ENCODE measurements around the gene CYBB.

The CYBB gene

GRCh38 chrX:37846934-37847732 is 67.3 kb downstream of the CYBB start, which contains the start of gene DYNLT3:
DYNLT3 (minus strand) TSS chrX:37847571; CDS start chrX:37847510, 61 bp downstream.
- no peaks in the 10 kb centered on the region for H3K79me2 ChIP-seq
- no peaks in the 10 kb centered on the region for H3K27me3 ChIP-seq (ENCODE audit: control insufficient read depth, insufficient read depth, low read length)
- H3K27ac ChIP-seq = peak within 1 kb of the TSS; percentile 71
- peak within 1 kb of the TSS; percentile 76 for H3K4me2 ChIP-seq (ENCODE audit: low read length)
- H2AFZ ChIP-seq = peak within 1 kb of the TSS; percentile 75
- peak within 1 kb of the TSS; percentile 63 for H3K4me3 ChIP-seq (ENCODE audit: low read depth, low read length)
- peak within 1 kb of the TSS; percentile 63 for H3K9ac ChIP-seq
- no peaks in the 10 kb centered on the region for H3K36me3 ChIP-seq (ENCODE audit: control insufficient read depth, insufficient read depth, low read length)
- TF ChIP-seq CTCF (IDR thresholded peaks at IDR 0.05) = no peak
- peaks cover 2% of the 10 kb centered on the region for H3K4me1 ChIP-seq
- no peaks in the 10 kb centered on the region for H3K9me3 ChIP-seq (ENCODE audit: control insufficient read depth, low read length)

- Histone ChIP-seq H3K9ac (no peak overlapping the region), H3K27me3 (ENCODE audit: control insufficient read depth, insufficient read depth, low read length) (no peaks in the 10 kb centered on the region), H3K27ac (peak overlapping the region; percentile 71), H3K4me1 (peaks cover 2% of the 10 kb centered on the region), H3K9me3 (ENCODE audit: control insufficient read depth, low read length) (no peaks in the 10 kb centered on the region), H3K4me3 (ENCODE audit: low read depth, low read length) (peak overlapping the region; percentile 63), H3K4me2 (ENCODE audit: low read length) (peak overlapping the region; percentile 76), H3K36me3 (ENCODE audit: control insufficient read depth, insufficient read depth, low read length) (no peaks in the 10 kb centered on the region), H3K79me2 (no peaks in the 10 kb centered on the region), H2AFZ (peak overlapping the region; percentile 75)
- TF ChIP-seq CTCF (IDR thresholded peaks at IDR 0.05) = no peak
Measured at GRCh38 chrX:37847733-37848197, 67.9 kb downstream of the CYBB start.

GRCh38 chrX:37854148-37854547 is 74.3 kb downstream of the CYBB start:
- no peak overlapping the region for H3K9ac ChIP-seq

GRCh38 chrX:37854748-37855147 is 74.9 kb downstream of the CYBB start:
- H2AFZ ChIP-seq = no peak overlapping the region
- no peak overlapping the region for H3K4me3 ChIP-seq (ENCODE audit: low read depth, low read length)
- H3K36me3 ChIP-seq (ENCODE audit: control insufficient read depth, insufficient read depth, low read length) = no peaks in the 10 kb centered on the region
- TF ChIP-seq CTCF (IDR thresholded peaks at IDR 0.05) = no peak
- no peaks in the 10 kb centered on the region for H3K79me2 ChIP-seq
- H3K9me3 ChIP-seq (ENCODE audit: control insufficient read depth, low read length) = no peaks in the 10 kb centered on the region
- no peak overlapping the region for H3K4me2 ChIP-seq (ENCODE audit: low read length)
- H3K27ac ChIP-seq = no peak overlapping the region
- no peaks in the 10 kb centered on the region for H3K4me1 ChIP-seq
- no peaks in the 10 kb centered on the region for H3K27me3 ChIP-seq (ENCODE audit: control insufficient read depth, insufficient read depth, low read length)
- no peak overlapping the region for H3K9ac ChIP-seq

More at GRCh38 chrX:37854148-37854547, 74.3 kb downstream of the CYBB start:
- no peak overlapping the region for H3K4me2 ChIP-seq (ENCODE audit: low read length)
- H3K9me3 ChIP-seq (ENCODE audit: control insufficient read depth, low read length) = no peaks in the 10 kb centered on the region
- H3K36me3 ChIP-seq (ENCODE audit: control insufficient read depth, insufficient read depth, low read length) = no peaks in the 10 kb centered on the region
- no peak overlapping the region for H3K4me3 ChIP-seq (ENCODE audit: low read depth, low read length)
- no peak overlapping the region for H3K27ac ChIP-seq
- H2AFZ ChIP-seq = no peak overlapping the region
- TF ChIP-seq CTCF (IDR thresholded peaks at IDR 0.05) = no peak
- H3K79me2 ChIP-seq = no peaks in the 10 kb centered on the region
- no peaks in the 10 kb centered on the region for H3K27me3 ChIP-seq (ENCODE audit: control insufficient read depth, insufficient read depth, low read length)
- no peaks in the 10 kb centered on the region for H3K4me1 ChIP-seq
